GM21515 (cell line): ENCODE data around the gene PITPNB.

Source experiments
- ATAC-seq: cut with Tn5 transposase; IDR thresholded peaks from one replicate; pipeline ENCODE4 v1.9.1; 2021; ENCODE audit not compliant: unreplicated experiment

The PITPNB gene

GRCh38 chr22:27919222-27919941 lies at the start of gene PITPNB:
Gene PITPNB, minus strand, starts transcription at chr22:27919256. Its CDS starts 65 bp downstream, at chr22:27919191.
- ATAC-seq, result peak; percentile 85

- no peak for ATAC-seq
These were observed 47.4 kb upstream of the PITPNB start for GRCh38 chr22:27966168-27967064.

- ATAC-seq, result no peak
These were observed 43.4 kb upstream of the PITPNB start for GRCh38 chr22:27962268-27963044.

GRCh38 chr22:27961680-27962079 lies 42.6 kb upstream of the PITPNB start:
- no peak for ATAC-seq

GRCh38 chr22:27961182-27961581 lies 42.1 kb upstream of the PITPNB start:
- no peak for ATAC-seq

GRCh38 chr22:27959335-27960090 lies 40.5 kb upstream of the PITPNB start:
- no peak for ATAC-seq

- no peak for ATAC-seq
These were observed 33.7 kb upstream of the PITPNB start for GRCh38 chr22:27952779-27953178.

GRCh38 chr22:27952091-27952490 lies 33.0 kb upstream of the PITPNB start:
- ATAC-seq, result no peak

GRCh38 chr22:27949421-27949820 lies 30.4 kb upstream of the PITPNB start:
- ATAC-seq, result no peak

GRCh38 chr22:27948569-27948968 lies 29.5 kb upstream of the PITPNB start:
- no peak for ATAC-seq

GRCh38 chr22:27947448-27947847 lies 28.4 kb upstream of the PITPNB start:
- ATAC-seq, result no peak

GRCh38 chr22:27941143-27941542 lies 22.1 kb upstream of the PITPNB start:
- no peak for ATAC-seq

- ATAC-seq, result no peak
These were observed 18.4 kb upstream of the PITPNB start for GRCh38 chr22:27937453-27937852.

GRCh38 chr22:27935897-27936296 lies 16.8 kb upstream of the PITPNB start:
- no peak for ATAC-seq

GRCh38 chr22:27934069-27934468 lies 15.0 kb upstream of the PITPNB start:
- no peak for ATAC-seq

- no peak for ATAC-seq
These were observed 14.3 kb upstream of the PITPNB start for GRCh38 chr22:27933186-27933983.

- no peak for ATAC-seq
These were observed 11.4 kb upstream of the PITPNB start for GRCh38 chr22:27930331-27931060.

- no peak for ATAC-seq
These were observed 8.6 kb upstream of the PITPNB start for GRCh38 chr22:27927608-27928007.

- no peak for ATAC-seq
These were observed 6.3 kb upstream of the PITPNB start for GRCh38 chr22:27925331-27925730.
